ENCODE data around the gene TBC1D14. TPM values are rescaled to one million over a fixed set of nuclear protein-coding genes. Genes with fewer than 3 reads are reported as not detected.

Gene TBC1D14
- total RNA-seq, 4 donors from 2014 or later: 39.8 to 47.0 (median 46.0) TPM

DNA sequence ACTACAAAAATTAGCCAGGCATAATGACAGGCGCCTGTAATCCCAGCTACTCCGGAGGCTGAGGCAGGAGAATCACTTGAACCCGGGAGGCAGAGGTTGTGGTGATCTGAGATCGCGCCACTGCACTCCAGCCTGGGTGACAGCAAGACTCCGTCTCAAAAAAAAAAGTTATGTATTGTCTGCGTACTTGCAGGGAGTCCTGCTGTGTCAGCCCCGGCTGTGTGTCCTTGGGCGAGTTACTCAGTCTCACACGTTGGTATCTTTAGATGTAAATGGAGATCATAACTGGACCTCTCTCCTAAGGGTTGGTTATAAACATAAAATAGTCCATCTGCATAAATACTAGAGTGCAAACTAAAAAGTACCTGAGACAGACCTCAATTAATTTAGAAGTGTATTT lies 22.7 kb upstream of the TBC1D14 start:
- Histone ChIP-seq H3K36me3 (peaks cover 5 to 10% of the 10 kb centered on the region in 2 donors), H3K4me3 (replicated peaks in 1 of 3) (no peak overlapping the region), H3K9me3 (no peaks in the 10 kb centered on the region), H3K27me3 (no peaks in the 10 kb centered on the region), H3K27ac (no peak overlapping the region), H3K4me1 (peaks cover under 1 to 4% of the 10 kb centered on the region in 2 donors)
- 86 to 97% methylated on average over 10 of the region's 10 CpGs for WGBS, 2 donors
- TF ChIP-seq POLR2A (IDR thresholded peaks at IDR 0.05): no peak
- TF ChIP-seq, protein P1, sequence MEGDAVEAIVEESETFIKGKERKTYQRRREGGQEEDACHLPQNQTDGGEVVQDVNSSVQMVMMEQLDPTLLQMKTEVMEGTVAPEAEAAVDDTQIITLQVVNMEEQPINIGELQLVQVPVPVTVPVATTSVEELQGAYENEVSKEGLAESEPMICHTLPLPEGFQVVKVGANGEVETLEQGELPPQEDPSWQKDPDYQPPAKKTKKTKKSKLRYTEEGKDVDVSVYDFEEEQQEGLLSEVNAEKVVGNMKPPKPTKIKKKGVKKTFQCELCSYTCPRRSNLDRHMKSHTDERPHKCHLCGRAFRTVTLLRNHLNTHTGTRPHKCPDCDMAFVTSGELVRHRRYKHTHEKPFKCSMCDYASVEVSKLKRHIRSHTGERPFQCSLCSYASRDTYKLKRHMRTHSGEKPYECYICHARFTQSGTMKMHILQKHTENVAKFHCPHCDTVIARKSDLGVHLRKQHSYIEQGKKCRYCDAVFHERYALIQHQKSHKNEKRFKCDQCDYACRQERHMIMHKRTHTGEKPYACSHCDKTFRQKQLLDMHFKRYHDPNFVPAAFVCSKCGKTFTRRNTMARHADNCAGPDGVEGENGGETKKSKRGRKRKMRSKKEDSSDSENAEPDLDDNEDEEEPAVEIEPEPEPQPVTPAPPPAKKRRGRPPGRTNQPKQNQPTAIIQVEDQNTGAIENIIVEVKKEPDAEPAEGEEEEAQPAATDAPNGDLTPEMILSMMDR (IDR thresholded peaks at IDR 0.05): no peak
- intact Hi-C loops (cut with DNase I): no loop called here
- no peak for DNase-seq

DNA sequence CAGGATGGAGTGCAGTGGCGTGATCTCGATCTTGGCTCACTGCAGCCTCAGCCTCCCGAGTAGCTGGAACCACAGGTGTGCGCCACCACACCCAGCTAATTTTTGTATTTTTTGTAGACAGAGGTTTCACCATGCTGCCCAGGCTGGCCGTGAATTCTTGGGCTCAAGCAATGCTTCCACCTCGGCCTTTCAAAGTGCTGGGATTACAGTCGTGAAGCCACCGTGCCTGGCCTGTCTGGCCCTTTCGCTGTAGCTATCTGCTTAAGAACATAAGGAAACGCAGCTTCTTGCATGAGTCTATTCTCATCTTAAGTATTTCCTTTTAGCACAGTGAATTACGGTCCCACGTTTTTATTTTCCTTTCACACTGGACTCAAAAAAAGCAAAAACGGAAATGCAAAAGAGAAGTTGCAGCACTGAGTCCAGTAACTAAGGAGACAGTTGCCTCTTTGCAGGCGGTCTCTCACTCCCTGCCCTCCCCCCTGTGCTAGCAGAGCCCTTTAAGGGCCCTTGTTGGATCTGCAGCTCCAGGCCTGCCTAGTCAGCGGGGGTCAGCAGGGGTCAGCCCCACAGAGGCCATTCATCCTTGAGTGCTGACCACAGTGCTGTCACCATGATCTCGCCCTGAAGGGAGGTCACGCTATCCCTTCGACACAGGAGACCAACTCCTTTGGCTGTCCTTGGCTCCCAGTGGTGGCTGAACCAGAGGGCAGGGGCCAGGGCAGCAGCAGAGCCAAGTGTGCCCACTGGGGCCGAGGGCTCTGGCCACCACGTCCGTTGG lies 21.8 kb upstream of the TBC1D14 start:
- intact Hi-C loops (cut with DNase I): no loop called here
- peaks cover 8 to 13% of the 10 kb centered on the region in 2 donors for H3K4me1 ChIP-seq
- peaks cover 5 to 6% of the 10 kb centered on the region in 2 donors for H3K36me3 ChIP-seq
- no peak for DNase-seq
- no peak overlapping the region for H3K4me3 ChIP-seq (replicated peaks in 1 of 3)
- WGBS, 2 donors: 61 to 67% methylated on average over 19 to 21 of the region's 21 CpGs
- no peak for TF ChIP-seq POLR2A (IDR thresholded peaks at IDR 0.05)
- TF ChIP-seq, protein P1 (IDR thresholded peaks at IDR 0.05): no peak
- no peaks in the 10 kb centered on the region for H3K9me3 ChIP-seq
- H3K27me3 ChIP-seq: no peaks in the 10 kb centered on the region
- no peak overlapping the region for H3K27ac ChIP-seq

DNA sequence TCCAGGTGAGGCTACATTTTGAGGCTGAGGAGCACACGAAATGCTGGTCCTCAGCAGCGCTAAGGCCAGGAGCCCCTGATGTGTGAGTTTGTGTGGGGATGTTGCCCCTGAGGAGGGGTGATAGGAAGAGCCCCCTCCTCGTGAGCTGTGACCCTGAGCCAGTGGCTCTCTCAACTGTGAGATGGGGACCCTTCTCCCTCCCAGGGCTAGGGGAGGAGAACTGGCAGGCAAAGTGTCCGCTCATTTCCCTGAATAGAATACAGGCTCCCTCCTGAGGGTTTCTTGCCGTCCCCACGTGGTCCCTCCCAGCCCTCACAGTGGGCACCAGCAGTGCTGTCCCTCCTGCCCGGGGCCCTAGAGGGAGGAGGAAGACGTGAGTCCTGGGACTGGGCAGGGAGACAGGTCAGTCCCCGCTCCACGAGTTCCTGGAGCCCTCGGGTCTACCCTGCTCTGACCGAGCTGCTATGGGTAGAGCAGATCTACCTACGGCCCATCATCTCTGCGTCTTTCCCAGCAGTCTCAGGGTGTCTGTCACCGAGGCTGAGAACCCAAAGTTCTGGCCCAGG lies 21.0 kb upstream of the TBC1D14 start:
- Histone ChIP-seq H3K4me1 (peaks cover 8 to 21% of the 10 kb centered on the region in 2 donors), H3K9me3 (no peaks in the 10 kb centered on the region), H3K4me3 (replicated peaks in 1 of 3) (no peak overlapping the region), H3K36me3 (peaks cover 0 to 1% of the 10 kb centered on the region in 2 donors), H3K27me3 (no peaks in the 10 kb centered on the region), H3K27ac (no peak overlapping the region)
- no peak for DNase-seq
- intact Hi-C loops (cut with DNase I): no loop called here
- 81 to 89% methylated on average over 8 to 11 of the region's 15 CpGs for WGBS, 2 donors
- TF ChIP-seq, protein P1 (IDR thresholded peaks at IDR 0.05): no peak
- no peak for TF ChIP-seq POLR2A (IDR thresholded peaks at IDR 0.05)

DNA sequence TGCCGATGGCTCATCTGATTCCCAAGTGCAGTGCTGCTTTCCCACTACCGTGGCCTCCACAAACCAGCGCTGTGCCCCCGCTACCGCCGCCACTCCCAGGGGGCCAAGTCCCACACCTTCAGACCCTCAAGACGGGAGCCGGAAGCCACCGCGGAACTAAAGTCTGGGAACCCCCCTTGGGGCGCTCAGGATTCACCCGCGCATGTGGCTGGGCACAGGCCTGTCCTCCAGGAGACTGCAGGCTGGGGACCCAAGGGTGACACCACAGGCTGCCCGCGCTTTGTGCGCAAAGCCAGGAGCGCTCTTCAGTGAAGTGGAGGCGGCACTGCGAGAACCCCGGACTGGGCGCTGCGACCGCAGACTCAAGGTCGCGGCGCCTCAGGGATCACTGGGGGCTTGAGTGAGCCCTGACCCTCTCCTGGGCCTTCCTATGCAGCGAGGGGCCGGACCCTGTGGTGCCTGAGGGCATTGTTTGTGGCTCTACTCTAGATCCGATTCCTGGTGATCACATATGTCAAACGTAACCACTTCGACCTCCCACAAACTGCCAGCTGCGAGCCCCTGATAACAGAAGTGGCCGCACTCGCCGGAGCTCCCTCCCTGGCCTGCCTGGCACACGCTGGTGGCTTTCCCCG lies 20.4 kb upstream of the TBC1D14 start:
- 93 to 98% methylated on average over 14 to 30 of the region's 37 CpGs for WGBS, 2 donors
- no peak for DNase-seq
- H3K36me3 ChIP-seq: no peaks in the 10 kb centered on the region
- intact Hi-C loops (cut with DNase I): no loop called here
- no peak overlapping the region for H3K4me3 ChIP-seq (replicated peaks in 1 of 3)
- no peaks in the 10 kb centered on the region for H3K27me3 ChIP-seq
- TF ChIP-seq, protein P1 (IDR thresholded peaks at IDR 0.05): no peak
- no peak for TF ChIP-seq POLR2A (IDR thresholded peaks at IDR 0.05)
- no peak overlapping the region for H3K27ac ChIP-seq
- H3K4me1 ChIP-seq: peaks cover 8 to 23% of the 10 kb centered on the region in 2 donors
- no peaks in the 10 kb centered on the region for H3K9me3 ChIP-seq
